ENCODE measurements around the gene KIF26B. TPM values are rescaled to one million over a fixed set of nuclear protein-coding genes. Genes with fewer than 3 reads are reported as not detected.

KIF26B gene
- total RNA-seq, 1 donor from 2014 or later = 0.13 TPM

DNA sequence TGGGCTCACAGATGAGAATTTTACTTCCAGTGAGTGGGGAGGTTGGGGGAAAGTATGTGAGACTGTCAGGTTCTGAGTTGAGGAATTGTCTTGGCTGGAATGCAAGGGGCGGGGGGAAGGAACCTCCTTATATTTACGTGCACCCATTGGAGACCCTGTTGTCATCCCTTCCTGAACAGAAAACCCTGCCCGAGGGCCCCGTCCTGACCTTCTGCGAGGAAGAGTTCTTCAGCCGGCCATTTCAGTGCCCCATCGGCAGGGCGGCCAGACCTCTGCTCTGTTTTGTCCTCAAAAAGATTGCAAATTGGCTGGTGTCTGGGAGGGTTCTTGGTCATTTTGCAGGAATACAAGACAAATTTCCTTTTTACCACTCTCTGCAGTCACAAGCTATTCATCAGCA, 7.1 kb downstream of the KIF26B start:
- DNase-seq (ENCODE audit: low spot score) = no peak
- Mint-ChIP-seq H3K27ac (no peak overlapping the region), H3K27me3 (ENCODE audit: insufficient read depth) (peaks cover 38% of the 10 kb centered on the region), H3K4me3 (no peak overlapping the region), H3K4me1 (ENCODE audit: low read depth) (peaks cover 4% of the 10 kb centered on the region), H3K9me3 (no peaks in the 10 kb centered on the region), H3K36me3 (ENCODE audit: low read depth) (no peaks in the 10 kb centered on the region)
- intact Hi-C loops (cut with micrococcal nuclease) = no loop called here

DNA sequence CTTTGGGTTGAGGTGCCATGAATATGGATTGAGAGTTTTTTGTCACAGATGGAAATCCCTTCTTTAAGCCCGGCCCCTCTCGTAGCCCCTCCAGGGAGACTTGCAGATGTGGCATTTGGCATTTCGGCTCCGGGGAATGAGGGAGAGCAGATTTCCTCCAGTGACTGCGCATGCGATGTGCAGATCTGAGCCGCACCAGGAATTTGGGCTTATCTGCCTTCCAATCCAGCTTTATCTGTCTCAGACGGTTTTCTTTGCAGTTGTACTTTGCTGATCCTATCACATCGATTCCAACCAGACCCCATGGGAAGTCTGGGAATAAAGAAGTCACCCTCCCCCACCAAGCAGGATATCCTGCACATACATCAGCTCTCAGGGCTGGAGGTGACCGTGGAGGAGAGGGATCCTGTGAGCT, 11.7 kb downstream of the KIF26B start:
- Mint-ChIP-seq H3K4me3 (no peak overlapping the region), H3K27me3 (ENCODE audit: insufficient read depth) (peaks cover 22% of the 10 kb centered on the region), H3K36me3 (ENCODE audit: low read depth) (no peaks in the 10 kb centered on the region), H3K4me1 (ENCODE audit: low read depth) (no peaks in the 10 kb centered on the region), H3K27ac (no peak overlapping the region), H3K9me3 (no peaks in the 10 kb centered on the region)
- intact Hi-C loops (cut with micrococcal nuclease) = no loop called here
- DNase-seq (ENCODE audit: low spot score) = no peak

- Mint-ChIP-seq H3K9me3 (no peaks in the 10 kb centered on the region), H3K4me1 (ENCODE audit: low read depth) (no peaks in the 10 kb centered on the region), H3K27me3 (ENCODE audit: insufficient read depth) (peaks cover 21% of the 10 kb centered on the region), H3K27ac (no peak overlapping the region), H3K36me3 (ENCODE audit: low read depth) (no peaks in the 10 kb centered on the region), H3K4me3 (no peak overlapping the region)
- DNase-seq (ENCODE audit: low spot score) = no peak
- intact Hi-C loops (cut with micrococcal nuclease) = no loop called here
These were observed 13.3 kb downstream of the KIF26B start for GRCh38 chr1:245168086-245168485.

GRCh38 chr1:245168906-245169305, 14.1 kb downstream of the KIF26B start:
- Mint-ChIP-seq H3K9me3 (no peaks in the 10 kb centered on the region), H3K27ac (no peak overlapping the region), H3K4me1 (ENCODE audit: low read depth) (no peaks in the 10 kb centered on the region), H3K4me3 (no peak overlapping the region), H3K27me3 (ENCODE audit: insufficient read depth) (peaks cover 21% of the 10 kb centered on the region), H3K36me3 (ENCODE audit: low read depth) (no peaks in the 10 kb centered on the region)
- intact Hi-C loops (cut with micrococcal nuclease) = no loop called here
- no peak for DNase-seq (ENCODE audit: low spot score)

DNA sequence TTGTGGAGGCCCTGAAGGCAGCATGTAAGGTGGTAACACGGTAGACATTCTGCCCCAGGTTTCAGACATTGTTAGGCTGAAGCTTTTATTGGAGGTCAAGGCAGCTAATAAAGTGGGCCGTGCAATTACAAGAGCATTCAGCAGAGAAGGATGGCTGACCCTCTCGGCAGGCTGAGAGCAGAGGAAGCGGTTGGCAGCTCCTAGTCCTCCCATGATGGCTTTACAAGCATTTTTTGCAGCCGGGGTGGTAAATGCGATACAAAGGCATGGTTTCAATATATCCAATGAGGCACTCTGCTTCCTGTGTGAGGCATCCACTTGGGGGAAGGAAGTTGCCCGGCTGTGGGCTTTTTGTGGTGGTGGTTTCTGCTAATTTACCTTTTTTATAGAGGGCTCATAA, 14.6 kb downstream of the KIF26B start:
- Mint-ChIP-seq H3K4me1 (ENCODE audit: low read depth) (no peaks in the 10 kb centered on the region), H3K27ac (no peak overlapping the region), H3K9me3 (no peaks in the 10 kb centered on the region), H3K36me3 (ENCODE audit: low read depth) (no peaks in the 10 kb centered on the region), H3K4me3 (no peak overlapping the region), H3K27me3 (ENCODE audit: insufficient read depth) (peaks cover 21% of the 10 kb centered on the region)
- no peak for DNase-seq (ENCODE audit: low spot score)
- intact Hi-C loops (cut with micrococcal nuclease) = no loop called here

DNA sequence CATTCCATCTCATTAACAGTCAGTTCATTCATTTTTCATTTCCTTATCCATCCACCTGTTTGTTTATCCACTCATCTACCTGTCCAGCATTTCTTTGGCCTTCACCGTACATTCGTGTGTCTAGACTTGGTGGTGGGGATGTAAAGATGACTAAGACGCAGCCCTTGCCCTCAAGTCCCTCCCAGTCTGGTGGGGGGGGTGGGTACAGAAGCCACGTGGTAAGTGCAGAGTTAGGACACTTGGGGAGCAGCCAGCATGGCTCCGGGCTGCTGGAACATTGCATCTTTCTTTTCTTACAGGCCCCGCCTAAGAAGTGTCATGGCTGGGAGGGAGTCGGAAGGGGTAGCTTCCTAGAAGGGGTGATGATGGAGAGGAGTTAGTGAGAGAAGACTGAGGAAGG, 17.2 kb downstream of the KIF26B start:
- no peak for DNase-seq (ENCODE audit: low spot score)
- intact Hi-C loops (cut with micrococcal nuclease) = no loop called here
- H3K27me3 Mint-ChIP-seq (ENCODE audit: insufficient read depth) = peaks cover 7% of the 10 kb centered on the region
- no peaks in the 10 kb centered on the region for H3K4me1 Mint-ChIP-seq (ENCODE audit: low read depth)
- H3K9me3 Mint-ChIP-seq = no peaks in the 10 kb centered on the region
- no peak overlapping the region for H3K27ac Mint-ChIP-seq
- H3K36me3 Mint-ChIP-seq (ENCODE audit: low read depth) = no peaks in the 10 kb centered on the region
- H3K4me3 Mint-ChIP-seq = no peak overlapping the region

- H3K4me1 Mint-ChIP-seq (ENCODE audit: low read depth) = no peaks in the 10 kb centered on the region
- DNase-seq (ENCODE audit: low spot score) = no peak
- intact Hi-C loops (cut with micrococcal nuclease) = no loop called here
- peaks cover 5% of the 10 kb centered on the region for H3K27me3 Mint-ChIP-seq (ENCODE audit: insufficient read depth)
- H3K36me3 Mint-ChIP-seq (ENCODE audit: low read depth) = no peaks in the 10 kb centered on the region
- H3K9me3 Mint-ChIP-seq = no peaks in the 10 kb centered on the region
- no peak overlapping the region for H3K4me3 Mint-ChIP-seq
- H3K27ac Mint-ChIP-seq = no peak overlapping the region
These were observed 18.0 kb downstream of the KIF26B start for GRCh38 chr1:245172829-245173228.

DNA sequence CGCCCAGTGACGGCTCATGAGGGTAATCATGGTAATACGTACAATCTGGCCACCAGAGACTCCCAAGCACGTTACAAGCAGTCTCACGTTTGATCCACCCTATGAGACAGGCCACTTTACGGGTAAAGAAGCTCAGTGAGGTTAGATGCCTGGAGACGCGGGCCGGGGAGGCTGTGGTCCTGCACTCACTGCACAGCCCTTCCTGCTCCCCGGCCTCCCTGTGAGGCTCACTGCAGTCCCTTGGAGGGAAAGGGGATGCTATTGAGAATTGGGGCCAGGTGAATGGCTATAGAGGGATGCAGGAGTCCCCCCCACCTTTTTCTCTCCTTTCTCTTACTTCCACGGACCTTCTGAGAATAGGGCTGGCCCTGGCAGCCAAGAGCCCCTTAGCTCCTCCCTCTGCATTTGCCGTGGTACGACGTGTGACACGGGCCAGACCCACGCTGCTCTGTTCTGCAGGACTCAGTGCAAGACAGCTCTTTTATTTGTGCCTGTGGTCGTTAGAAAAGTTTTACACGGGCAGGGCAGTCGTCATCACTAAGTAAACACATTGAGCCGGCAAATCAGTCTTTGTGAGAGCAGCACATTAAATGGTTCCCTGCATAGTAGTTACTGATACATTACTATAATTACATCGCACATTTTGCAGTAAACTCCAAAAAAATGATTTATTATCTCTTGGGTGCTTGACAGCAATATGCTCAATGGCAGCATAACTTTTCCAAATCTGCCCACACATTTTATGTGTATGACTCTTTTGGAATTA, 18.8 kb downstream of the KIF26B start:
- H3K27me3 Mint-ChIP-seq (ENCODE audit: insufficient read depth) = peaks cover 4% of the 10 kb centered on the region
- H3K27ac Mint-ChIP-seq = no peak overlapping the region
- H3K36me3 Mint-ChIP-seq (ENCODE audit: low read depth) = no peaks in the 10 kb centered on the region
- intact Hi-C loops (cut with micrococcal nuclease) = no loop called here
- no peak overlapping the region for H3K4me3 Mint-ChIP-seq
- H3K9me3 Mint-ChIP-seq = no peaks in the 10 kb centered on the region
- no peaks in the 10 kb centered on the region for H3K4me1 Mint-ChIP-seq (ENCODE audit: low read depth)
- DNase-seq (ENCODE audit: low spot score) = no peak

- Mint-ChIP-seq H3K27me3 (ENCODE audit: insufficient read depth) (no peaks in the 10 kb centered on the region), H3K4me1 (ENCODE audit: low read depth) (no peaks in the 10 kb centered on the region), H3K27ac (no peak overlapping the region), H3K9me3 (no peaks in the 10 kb centered on the region), H3K36me3 (ENCODE audit: low read depth) (no peaks in the 10 kb centered on the region), H3K4me3 (no peak overlapping the region)
- no peak for DNase-seq (ENCODE audit: low spot score)
- intact Hi-C loops (cut with micrococcal nuclease) = no loop called here
These were observed 22.5 kb downstream of the KIF26B start for GRCh38 chr1:245177071-245177900.

DNA sequence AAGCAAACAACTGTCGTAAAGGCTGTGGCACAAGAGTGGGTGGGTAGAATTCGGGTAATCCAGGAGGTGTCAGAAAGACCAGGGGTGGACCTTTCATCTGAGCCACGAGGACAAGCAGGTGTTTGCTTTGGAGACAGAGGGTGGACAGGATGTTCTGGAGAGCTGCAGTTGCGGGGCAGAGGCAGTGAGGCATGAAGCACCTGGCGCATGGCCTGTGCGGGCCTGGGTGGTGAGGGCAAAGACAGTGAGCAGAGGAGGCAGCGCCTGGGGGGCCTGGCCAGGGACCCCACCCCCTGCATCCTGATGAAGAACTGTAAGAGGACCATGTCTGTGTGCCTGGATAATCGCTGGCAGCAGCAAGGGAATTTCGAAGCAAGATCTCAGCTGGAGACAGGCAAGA, 24.9 kb downstream of the KIF26B start:
- no peak overlapping the region for H3K27ac Mint-ChIP-seq
- H3K4me3 Mint-ChIP-seq = no peak overlapping the region
- intact Hi-C loops (cut with micrococcal nuclease) = no loop called here
- no peaks in the 10 kb centered on the region for H3K9me3 Mint-ChIP-seq
- no peaks in the 10 kb centered on the region for H3K36me3 Mint-ChIP-seq (ENCODE audit: low read depth)
- H3K27me3 Mint-ChIP-seq (ENCODE audit: insufficient read depth) = no peaks in the 10 kb centered on the region
- H3K4me1 Mint-ChIP-seq (ENCODE audit: low read depth) = no peaks in the 10 kb centered on the region
- no peak for DNase-seq (ENCODE audit: low spot score)

GRCh38 chr1:245180496-245181157, 25.8 kb downstream of the KIF26B start:
- H3K36me3 Mint-ChIP-seq (ENCODE audit: low read depth) = no peaks in the 10 kb centered on the region
- no peak overlapping the region for H3K27ac Mint-ChIP-seq
- no peaks in the 10 kb centered on the region for H3K4me1 Mint-ChIP-seq (ENCODE audit: low read depth)
- intact Hi-C loops (cut with micrococcal nuclease) = no loop called here
- no peaks in the 10 kb centered on the region for H3K9me3 Mint-ChIP-seq
- no peaks in the 10 kb centered on the region for H3K27me3 Mint-ChIP-seq (ENCODE audit: insufficient read depth)
- no peak for DNase-seq (ENCODE audit: low spot score)
- H3K4me3 Mint-ChIP-seq = no peak overlapping the region

GRCh38 chr1:245181158-245181517, 26.4 kb downstream of the KIF26B start:
- H3K4me3 Mint-ChIP-seq = no peak overlapping the region
- H3K4me1 Mint-ChIP-seq (ENCODE audit: low read depth) = no peaks in the 10 kb centered on the region
- no peak overlapping the region for H3K27ac Mint-ChIP-seq
- H3K36me3 Mint-ChIP-seq (ENCODE audit: low read depth) = no peaks in the 10 kb centered on the region
- DNase-seq (ENCODE audit: low spot score) = no peak
- no peaks in the 10 kb centered on the region for H3K9me3 Mint-ChIP-seq
- H3K27me3 Mint-ChIP-seq (ENCODE audit: insufficient read depth) = no peaks in the 10 kb centered on the region
- intact Hi-C loops (cut with micrococcal nuclease) = no loop called here

GRCh38 chr1:245182028-245182427, 27.2 kb downstream of the KIF26B start:
- no peak overlapping the region for H3K27ac Mint-ChIP-seq
- no peaks in the 10 kb centered on the region for H3K36me3 Mint-ChIP-seq (ENCODE audit: low read depth)
- no peak for DNase-seq (ENCODE audit: low spot score)
- H3K27me3 Mint-ChIP-seq (ENCODE audit: insufficient read depth) = no peaks in the 10 kb centered on the region
- H3K4me1 Mint-ChIP-seq (ENCODE audit: low read depth) = no peaks in the 10 kb centered on the region
- H3K4me3 Mint-ChIP-seq = no peak overlapping the region
- intact Hi-C loops (cut with micrococcal nuclease) = no loop called here
- H3K9me3 Mint-ChIP-seq = no peaks in the 10 kb centered on the region
